Right atrium auricular region (tissue), 2 donors: Measurements from ENCODE around the gene HSPA9. TPM values are rescaled to one million over a fixed set of nuclear protein-coding genes. Genes with fewer than 3 reads are reported as not detected.

Experiments
- total RNA-seq, 2 donors: library from RNA; depleted of rRNA; stranded (reverse); fragments of >200 nt; gene quantifications; one replicate each; pipeline ENCODE4 v1.1.0, GENCODE V29; 2016

Gene HSPA9
- total RNA-seq, 2 donors from 2014 or later = 258 to 417 TPM

Other genes with a start within 250 kb of the HSPA9 start
- under 1 TPM in 1 of 2 donors, not detected in 1; 0.30 TPM for gene CDC25C, start 243.6 kb downstream of the HSPA9 start, total RNA-seq
- 10 to 100 TPM; 18.6 to 21.4 TPM for gene FAM53C, start 237.1 kb downstream of the HSPA9 start, total RNA-seq
- gene KDM3B, start 222.7 kb downstream of the HSPA9 start, total RNA-seq = 10 to 100 TPM; 42.9 to 46.9 TPM
- 10 to 100 TPM; 27.5 to 28.4 TPM for gene REEP2, start 136.3 kb downstream of the HSPA9 start, total RNA-seq
- 10 to 100 TPM; 17.3 to 73.0 TPM for gene EGR1, start 109.9 kb downstream of the HSPA9 start, total RNA-seq
- 10 to 100 TPM; 62.0 to 64.1 TPM for gene ETF1, start 32.2 kb downstream of the HSPA9 start, total RNA-seq
- 100 to 1,000 TPM; 247 to 288 TPM for gene CTNNA1, start 178.0 kb upstream of the HSPA9 start, total RNA-seq